Activated T-cell treated with anti-CD3 and anti-CD28 coated beads for 48 hours (primary cell): ENCODE data around the gene FBXL4.

Experiments
- DNase-seq: peaks from one replicate; pipeline ENCODE4 v3.0.0-alpha.2; 2020; ENCODE audit warnings: low read depth

The FBXL4 gene

DNA sequence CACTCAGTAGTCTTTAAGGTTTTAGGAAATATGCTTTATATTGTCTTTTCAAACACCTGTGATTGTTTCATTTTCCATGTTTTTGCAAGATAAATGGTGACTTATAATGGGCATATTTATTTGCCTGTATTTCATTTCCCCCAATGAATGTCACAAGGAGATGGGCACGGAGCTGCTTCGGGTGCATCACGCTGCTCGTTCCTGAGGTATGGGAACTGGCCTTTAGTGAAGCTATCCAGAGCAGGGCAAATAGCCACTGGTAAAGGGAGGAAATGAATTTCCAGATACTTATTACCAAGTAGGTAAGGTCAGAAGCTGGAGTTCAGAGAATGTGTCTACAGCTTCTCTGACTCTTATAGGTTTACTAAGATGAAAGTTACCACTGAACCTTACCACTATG, 109.7 kb downstream of the FBXL4 start:
- no peak for DNase-seq

DNA sequence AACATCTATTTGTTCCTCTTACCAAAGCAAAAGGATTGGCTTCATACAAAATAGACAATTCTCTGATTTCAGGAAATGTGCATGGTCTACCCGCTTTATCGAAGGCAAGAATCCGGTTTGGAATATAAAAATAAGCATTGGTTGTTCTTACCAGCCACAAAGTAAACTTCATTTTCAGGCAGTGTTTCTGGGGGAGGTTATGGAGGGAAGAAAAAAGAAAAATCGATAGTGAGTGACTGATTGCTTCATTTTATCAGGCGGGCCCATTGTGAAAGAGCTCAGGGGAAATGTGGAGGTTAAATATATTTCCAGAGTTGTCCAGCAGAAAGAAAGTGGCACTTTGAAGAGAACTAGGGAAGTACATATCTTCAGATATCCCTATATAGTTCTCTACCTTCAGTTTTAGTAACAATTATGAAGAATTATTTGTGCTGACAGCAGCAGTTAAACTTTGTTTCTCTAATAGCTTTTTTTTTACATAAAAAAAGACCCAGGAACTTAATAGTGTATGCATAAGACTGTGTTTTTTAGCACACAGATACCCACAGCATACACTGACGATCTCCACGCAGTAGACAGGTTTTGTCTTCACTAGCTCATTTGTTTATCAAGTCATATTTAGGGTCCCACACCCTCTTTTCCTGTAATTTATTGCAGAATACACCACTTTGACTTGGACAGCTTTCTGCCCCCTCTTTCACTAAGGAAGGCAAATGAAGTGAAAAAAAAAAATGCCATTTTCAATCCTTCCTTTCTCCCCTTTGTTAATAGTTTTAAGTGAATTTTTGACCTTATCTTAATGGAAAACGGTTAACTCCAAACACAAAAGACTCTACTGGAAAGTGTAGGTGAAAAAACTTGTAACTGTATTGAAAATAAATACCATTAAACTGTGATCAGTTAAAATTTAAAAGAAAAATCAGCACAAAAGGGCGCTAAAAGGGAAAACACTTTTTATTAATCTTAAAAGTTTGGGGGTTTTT, 110.5 kb downstream of the FBXL4 start:
- no peak for DNase-seq

DNA sequence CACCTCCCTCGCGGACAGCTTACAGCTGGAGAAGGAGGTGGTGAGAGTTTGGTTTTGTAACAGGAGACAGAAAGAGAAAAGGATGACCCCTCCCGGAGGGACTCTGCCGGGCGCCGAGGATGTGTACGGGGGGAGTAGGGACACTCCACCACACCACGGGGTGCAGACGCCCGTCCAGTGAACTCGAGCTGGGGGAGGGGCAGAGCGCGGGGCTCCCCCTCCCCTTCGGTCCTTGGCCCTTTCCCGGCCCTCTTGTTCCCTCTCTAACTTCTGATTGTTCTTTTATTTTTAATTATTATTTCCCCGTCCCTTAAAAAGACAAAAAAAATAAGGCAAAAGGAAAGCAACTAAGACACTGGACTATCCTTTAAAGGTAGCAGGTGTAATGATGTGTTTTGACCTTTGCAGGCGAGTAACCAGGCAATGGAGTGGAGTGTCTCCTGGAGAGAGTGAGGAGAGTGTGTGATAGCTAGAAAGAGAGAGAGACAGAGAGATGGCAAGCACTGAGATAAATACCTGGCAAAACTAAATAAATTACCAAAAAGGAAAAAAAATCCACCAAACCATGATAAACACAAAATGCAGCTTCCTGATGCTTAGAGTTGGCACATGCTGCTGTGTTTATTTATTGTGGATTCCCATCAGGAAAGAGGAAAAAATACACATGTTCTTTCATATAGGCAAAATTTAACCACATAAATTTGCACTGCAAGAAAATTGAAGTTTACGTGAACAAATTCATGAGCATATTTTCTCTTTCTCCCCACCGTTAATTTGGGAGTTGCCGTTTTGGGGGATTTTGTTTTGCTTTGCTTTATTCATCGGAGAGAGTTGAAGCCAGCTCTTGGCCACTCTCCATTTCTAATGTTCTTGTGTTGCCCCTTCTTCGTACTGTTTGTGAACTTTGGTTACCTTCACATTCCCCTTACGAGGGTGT, 111.5 kb downstream of the FBXL4 start:
- DNase-seq = no peak

DNA sequence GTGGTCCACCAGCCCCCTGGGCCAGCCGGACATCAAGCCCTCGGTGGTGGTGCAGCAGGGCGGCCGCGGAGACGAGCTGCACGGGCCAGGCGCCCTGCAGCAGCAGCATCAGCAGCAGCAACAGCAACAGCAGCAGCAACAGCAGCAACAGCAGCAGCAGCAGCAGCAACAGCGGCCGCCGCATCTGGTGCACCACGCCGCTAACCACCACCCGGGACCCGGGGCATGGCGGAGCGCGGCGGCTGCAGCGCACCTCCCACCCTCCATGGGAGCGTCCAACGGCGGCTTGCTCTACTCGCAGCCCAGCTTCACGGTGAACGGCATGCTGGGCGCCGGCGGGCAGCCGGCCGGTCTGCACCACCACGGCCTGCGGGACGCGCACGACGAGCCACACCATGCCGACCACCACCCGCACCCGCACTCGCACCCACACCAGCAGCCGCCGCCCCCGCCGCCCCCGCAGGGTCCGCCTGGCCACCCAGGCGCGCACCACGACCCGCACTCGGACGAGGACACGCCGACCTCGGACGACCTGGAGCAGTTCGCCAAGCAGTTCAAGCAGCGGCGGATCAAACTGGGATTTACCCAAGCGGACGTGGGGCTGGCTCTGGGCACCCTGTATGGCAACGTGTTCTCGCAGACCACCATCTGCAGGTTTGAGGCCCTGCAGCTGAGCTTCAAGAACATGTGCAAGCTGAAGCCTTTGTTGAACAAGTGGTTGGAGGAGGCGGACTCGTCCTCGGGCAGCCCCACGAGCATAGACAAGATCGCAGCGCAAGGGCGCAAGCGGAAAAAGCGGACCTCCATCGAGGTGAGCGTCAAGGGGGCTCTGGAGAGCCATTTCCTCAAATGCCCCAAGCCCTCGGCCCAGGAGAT, 112.4 kb downstream of the FBXL4 start:
- DNase-seq = no peak

DNA sequence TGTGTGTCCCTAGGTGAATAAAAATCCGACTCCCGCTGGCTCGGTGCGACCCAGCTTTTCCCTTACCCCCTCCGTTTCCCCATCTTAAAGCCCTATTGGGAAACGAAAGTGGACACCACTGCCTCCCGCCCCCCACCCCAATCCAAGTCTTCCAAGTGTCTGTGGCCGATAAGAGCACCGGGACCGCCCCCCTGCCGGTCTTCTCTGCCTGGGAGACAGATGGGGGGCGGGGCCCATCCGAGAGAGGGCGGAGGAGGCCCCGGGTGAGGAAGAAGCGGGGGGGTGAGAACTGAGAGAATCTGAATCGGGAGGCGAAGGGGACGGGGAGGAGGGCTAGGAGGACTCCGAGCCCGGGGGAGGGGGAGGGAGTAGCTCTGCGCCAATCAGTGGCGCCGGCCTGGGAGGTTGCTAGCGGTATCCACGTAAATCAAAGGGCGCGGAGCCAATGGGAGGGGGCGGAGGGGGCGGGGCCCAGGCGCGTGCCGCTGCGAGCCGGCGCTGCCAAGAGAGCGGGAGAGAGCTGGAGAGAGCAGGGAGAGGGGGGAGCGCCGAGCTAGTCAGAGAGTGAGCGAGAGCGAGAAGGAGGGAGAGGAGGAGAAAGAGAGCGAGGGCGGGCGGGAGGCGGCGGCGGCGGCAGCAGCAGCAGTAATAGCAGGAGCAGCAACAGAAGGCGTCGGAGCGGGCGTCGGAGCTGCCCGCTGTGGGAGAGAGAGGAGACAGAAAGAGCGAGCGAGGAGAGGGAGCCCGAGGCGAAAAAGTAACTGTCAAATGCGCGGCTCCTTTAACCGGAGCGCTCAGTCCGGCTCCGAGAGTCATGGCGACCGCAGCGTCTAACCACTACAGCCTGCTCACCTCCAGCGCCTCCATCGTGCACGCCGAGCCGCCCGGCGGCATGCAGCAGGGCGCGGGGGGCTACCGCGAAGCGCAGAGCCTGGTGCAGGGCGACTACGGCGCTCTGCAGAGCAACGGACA, 113.4 kb downstream of the FBXL4 start, which contains the start of gene POU3F2:
TSS of gene POU3F2 (plus strand) at position 515 of the 972 bp plus-strand sequence. CDS start at position 815, 300 bp downstream.
- DNase-seq = peak; percentile 57

DNA sequence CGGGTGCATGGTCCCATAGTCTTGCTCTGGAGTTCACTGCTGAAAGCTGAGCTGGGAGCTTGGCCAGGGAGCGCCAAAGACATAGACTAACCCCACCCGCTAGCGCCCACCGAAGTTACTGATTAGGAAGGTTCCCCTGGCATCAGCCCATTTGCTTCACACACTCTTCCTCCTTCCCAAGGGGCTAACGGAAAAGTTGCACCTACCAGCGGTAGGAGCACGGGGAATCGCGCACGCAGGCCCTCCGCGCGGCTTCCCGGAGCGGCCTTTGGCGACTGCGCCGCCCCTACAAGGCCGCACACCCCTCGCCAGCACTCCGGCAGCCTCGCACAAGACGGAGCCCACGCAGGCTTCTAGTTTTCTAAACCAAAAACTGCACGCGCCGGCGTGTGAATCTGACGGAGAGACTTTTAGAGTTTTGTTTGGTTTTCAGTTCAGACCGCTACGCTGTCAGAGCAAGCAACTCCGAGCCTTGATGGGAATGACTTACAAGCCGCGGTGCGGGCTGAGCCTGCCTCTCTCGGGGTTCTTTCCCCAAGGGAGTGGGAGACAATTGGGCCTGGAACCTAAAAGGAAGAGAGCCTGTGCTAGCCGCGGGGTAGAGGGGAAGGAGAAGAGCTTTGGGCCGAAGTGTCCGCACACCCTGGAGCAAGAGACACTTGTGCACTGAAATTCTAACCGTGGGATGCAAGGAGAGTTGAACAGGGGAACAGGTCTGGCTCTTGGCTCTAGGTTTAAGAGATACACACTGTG, 114.3 kb downstream of the FBXL4 start:
- DNase-seq = no peak

DNA sequence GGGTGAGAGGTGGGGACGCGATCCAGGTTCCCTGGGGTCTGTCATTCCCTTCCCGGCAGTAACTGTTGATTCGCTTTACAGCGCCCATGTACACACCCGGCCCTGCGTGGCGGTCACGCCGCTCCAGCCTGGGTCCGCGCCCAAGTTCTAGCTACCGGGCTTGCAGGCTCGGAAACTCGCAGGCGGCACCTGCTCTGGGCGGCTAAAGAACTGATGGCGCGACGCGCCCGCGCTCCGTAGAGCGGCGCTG, 114.8 kb downstream of the FBXL4 start:
- no peak for DNase-seq

DNA sequence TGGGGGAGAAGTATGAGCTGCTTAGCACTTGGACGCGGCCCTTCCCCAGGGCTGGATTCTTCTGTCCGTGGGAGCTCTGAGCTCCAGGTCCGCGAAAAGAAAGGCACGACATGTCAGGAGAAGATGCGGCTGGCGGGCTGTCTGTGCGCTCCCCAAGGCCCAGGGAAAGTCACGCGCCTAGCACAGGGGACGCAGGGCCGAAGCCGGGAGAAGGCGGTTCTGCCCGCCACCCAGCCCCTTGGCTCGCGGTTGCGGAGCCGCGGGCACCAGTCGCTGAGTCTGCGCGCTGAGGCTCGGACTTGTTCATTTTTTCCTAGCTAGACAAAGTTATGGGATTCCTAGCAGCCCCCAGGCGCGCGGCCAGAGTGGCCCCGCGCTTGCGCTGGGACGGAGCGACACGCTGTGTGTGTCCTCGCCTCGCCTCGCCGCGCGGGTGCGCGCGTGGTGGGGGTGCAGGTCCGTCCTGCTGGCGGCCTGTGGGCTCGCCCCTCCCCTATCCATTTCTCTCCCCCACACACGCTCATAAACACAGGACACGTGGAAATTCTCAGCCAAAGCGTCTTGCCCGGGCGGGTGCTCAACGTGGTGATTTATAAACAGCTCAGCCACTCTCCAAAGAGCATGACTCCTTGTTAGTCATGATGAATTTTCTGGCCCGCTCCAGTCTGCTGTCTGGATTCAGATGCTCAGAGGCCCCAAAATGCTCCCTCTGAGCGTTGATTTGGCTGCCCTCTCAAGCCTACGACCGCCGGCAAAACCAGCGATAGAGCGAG, 115.3 kb downstream of the FBXL4 start:
- no peak for DNase-seq

DNA sequence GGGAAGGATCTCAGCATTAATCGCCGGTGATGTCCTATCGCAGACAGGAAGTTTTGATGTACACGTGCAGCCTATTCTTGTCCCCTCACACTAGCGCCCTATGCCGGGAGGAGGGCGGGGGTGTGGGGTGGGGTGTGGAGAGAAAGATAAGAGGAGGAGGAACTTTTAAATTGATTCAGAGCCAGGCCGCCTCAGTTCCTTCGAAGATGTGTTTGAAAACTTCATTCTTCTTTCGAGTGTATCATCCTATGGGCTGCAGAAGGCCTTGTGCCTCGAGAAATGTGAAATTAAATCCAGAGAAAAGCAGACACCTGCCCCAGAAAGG, 115.8 kb downstream of the FBXL4 start:
- DNase-seq = no peak

DNA sequence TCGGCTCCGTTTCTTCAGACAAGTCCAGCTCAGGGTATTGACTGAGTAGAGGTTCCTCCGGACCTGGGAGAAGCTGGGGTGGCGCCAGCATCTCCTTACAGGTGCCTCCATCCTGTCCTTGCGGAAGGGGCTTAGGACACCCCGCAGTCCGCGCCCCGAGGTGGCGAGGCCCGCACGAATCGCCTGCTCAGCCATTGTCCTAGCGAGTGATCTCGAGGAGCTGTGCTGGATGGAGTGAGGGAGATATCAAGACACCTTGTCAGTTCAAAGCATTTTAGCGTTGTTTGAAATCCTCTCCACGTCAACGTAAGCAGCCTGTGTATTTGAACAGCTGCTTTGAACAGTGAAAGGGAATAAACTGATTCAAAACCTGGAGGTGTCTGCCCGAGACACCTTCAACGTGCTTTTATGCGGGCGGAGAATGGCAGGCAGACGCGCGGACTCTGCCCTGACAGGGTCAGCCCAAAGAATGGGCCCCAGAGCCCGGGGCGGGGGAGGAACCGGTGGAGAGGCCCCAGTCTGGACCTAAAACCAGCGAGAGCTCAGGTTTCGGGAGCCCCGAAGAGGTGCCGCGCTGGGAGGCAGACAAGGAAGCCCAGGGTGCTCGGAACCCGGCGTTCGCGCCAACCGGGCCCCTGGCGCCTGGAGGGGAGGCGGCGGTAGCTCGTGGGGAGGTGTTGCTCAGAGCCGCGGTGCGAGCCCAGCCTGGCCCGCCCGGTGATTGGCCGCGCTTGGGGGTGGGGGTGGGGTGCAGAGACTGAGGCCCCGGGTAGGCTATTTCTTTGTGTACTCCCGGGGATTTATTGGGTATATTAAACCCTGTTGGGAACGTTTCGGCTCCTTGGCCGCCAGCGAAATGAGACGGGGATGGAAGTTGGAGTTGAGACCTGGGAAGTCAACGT, 116.4 kb downstream of the FBXL4 start:
- DNase-seq = no peak

DNA sequence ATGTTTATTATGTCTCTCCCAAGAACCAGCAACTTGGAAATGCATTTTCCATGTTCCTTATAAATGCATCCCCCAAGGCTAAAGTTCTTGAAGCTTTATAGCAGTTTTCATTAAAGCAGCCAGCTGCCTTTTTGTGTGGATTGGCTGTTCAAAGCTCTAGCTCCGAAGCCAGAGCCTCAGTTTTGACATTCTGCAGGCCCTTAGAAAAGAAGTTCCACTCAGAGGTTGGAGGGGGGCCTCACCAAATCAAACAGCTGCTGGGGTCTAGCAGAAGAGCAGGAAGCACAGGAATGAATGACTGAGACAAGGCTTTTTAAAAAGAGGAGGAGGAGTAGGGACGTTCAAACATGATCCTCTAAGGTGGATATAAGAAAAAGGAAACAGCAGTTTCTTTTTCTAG, 117.6 kb downstream of the FBXL4 start:
- no peak for DNase-seq

DNA sequence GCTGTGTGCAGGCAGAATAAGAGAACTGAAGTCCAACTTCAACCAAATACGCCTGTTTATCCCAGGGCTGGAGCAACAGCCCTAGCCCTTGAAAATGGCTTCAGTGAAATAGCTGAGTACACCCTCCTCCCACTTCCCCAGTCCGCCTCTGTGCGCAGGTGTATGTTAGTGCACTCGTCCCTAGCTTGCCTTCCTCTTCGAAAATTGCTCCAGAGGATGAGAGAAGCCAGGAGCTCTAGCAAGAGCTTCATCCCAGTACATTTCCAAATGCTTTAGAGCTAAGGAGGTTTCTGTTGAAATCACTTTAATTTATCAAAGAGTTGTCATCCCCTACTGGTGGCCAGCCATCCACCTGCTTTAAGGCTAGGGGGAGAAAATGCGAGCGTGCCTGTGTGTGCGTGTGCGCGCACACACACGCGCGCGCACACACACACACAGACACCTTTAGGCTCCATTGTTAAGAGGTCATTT, 118.8 kb downstream of the FBXL4 start:
- no peak for DNase-seq

DNA sequence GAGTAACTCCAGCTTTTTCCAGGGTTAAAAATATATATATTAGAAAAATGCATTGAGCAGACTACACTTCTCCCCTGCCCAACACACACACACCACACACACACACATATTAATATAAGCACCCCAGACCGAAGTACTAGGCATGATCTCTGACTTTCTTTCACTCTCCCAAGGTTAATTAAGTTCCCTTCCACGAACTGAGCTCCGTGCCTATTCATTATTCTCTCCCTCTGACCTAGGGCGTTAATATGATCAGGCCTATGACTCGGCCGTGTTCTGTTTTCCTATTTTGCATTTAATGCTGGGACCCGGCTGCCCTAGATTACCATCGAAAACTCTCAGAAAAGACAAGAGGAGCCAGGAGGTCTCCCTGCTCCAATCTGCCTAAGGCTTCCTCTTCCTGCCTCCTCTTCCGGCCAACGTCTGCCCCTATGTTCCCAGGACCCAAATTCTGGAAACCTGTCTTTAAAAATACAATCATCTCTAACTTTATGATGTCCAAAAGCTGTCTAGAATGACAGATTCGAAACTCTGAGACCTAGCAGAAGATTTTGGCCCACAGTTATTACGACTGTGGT, 119.4 kb downstream of the FBXL4 start:
- DNase-seq = no peak

DNA sequence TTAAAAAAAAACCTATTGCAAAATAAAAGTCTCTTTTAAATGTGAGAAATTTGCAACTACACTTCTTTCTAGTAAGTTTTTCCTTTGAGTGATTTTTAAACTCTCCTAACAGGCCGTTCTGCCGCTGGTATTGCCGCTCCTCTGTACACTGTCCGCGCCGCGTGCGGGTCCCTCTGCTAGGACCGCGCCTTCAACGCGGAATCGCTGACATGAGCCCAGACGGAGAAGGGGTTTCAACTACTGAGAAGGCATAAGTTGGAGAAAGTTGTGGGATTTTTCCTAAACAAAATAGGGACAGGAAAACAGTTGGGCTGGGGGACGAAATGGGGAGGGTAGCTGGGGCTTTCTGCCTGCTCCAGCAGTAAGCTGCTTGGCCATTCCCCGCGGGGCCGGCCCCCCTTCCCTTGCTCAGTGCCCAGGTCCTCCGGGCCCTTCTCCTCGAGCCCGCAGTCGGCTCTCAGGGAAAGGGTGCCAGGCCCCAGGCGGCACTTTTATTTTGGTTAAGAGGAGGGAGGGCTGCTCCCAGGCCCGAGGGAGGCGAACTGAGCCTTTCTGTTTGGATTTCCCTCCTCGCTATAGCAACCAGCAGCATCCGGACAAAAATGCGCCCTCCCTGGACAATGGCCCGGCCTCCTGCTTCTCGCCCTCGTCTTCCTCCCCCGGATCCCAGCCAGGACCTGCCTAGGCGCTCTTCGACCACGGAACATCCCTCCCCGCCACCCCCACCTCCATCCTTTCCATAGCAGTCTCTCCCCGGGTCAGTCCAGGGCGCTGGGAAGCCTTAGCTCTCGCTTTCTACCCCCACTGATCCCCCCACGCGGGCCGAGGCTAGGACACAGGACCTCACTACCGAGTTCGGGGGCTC, 120.2 kb downstream of the FBXL4 start:
- DNase-seq = no peak

DNA sequence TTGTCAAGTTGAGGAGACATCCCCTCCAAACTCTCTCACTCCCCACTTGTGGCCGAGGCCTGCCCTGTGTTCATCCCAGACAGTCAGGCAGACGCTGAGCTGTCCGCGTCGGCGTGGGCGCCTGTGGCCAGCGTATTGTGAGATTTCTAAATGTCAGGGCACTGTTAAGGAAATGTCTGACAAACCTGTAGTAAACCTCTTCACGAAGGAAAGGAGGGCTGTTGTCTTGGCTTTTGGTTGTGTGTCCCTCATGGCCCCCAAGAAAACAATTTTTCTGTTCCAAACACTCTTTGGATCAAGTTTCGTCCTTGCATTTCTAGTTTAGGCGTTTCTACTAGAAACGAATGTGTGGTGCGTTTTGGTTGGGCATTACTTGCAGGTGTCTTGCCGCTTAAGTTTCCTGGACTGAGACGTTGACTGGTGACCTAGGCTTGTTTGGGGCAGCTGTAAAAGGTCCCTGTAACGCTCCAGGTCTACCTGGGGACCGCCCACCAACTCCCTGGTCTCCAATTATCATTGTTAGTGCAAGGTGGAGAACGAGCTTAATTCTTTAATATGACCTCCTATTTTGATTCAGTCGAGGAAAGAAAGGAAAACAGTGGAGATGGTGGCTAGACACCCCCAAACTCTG, 122.0 kb downstream of the FBXL4 start:
- no peak for DNase-seq

DNA sequence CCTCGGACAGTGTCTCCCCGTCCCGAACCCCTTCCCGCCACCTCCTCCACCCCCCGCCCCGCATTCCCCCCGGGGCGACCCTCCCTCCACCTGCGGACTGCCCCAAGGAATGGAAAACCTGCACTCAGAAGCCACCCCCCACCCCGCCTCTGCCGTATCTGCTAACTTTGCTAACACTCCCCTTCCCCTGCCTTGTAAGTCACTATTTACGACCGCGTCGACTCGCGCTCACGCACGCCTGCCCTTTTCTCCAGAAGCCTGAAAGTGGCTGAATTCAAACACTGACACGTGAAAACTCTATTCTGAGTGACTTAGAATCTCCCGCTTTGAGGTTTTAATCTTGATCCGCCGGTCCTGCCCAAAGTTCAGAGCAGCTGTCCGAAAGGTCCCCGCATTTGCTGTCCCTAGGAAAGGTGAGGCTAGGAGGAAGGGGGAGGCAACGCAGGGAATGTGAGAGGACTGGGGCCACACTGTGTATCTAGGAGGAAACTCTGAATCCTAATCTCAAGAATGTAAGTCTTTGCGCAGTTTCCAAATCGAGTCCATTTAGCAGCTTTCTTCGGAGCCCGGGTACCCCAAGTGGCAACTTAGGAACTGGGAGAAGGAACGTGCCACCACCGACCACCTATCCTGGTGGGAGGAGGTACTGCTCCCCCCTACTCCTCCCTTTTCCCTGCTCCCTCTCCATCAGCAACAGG, 122.7 kb downstream of the FBXL4 start:
- DNase-seq = no peak
